Right kidney (tissue), 1 donor: ENCODE measurements around the gene TAS2R60.
"Not testable (repeated sequence)": the region's sequence is repeated elsewhere in the genome, so short reads cannot be mapped to it uniquely, and the experiment has no call there.

ENCODE experiments used
- DNase-seq: peaks from one replicate; pipeline ENCODE4 v3.0.0-alpha.2; 2016

TAS2R60 gene

DNA sequence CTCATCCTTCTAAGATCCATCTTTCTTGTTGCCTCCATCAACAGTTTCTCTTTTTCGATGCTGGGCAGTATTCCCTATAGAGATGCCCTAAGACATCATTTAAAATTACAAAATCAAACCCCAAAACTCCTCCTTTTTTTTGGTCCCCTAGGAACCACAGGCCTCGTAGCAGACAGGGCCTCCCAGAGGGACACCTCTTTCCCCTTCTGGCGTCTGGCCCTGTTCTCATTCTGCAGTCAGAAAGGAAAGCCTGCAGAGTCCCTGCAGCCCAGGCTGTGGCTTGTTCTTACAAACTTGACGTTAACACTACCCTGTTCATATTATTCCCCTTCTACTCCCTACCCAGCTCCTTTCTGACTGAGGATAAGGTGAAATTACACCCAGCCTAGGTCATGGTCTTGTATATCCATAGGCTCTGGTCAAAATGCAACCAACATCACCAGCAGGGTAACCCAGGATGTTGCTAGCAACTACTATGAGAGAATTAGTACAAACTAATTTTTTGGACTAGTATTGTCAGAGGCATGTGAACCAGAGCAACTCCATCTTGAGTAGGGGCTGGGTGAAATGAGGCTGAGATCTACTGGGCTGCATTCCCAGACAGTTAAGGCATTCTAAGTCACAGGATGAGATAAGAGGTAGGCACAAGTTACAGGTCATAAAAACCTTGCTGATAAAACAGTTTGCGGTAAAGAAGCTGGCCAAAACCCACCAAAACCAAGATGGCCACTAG, 31.1 kb upstream of the TAS2R60 start:
- DNase-seq: no peak

DNA sequence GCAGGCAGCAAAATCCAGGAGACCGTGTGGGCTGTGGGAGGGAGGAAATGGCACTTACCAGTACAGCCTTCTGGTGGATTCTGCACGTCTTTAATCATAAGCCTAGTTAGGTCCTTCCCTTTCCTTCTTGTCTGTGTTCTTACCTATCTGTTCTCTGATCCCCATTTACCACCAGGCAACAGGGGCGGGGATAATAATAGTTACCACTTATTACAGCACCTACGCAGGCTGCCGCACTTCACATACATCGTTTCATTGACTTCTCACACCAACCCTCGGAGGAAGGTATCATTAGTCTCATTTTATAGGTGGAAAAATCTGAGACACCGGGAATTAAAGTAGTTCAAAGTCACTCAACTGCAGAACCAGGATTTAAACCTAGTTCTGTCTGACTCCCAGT, 30.1 kb upstream of the TAS2R60 start:
- DNase-seq: no peak

DNA sequence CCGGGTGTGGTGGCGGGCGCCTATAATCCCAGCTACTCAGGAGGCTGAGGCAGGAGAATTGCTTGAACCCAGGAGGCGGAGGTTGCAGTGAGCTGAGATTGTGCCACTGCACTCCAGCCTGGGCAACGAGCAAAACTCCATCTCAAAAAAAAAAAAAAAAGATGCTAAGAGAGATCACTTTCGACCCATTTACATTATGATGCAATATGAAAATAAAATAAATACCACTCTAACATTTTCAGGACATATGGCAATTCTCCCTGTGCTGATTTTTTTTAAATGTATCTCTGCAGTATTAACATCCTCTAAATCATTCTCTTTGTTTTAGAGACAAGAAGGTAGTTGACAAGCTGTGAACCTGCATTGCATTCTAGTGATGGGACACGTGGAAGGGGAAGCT, 28.0 kb upstream of the TAS2R60 start:
- DNase-seq: not testable (repeated sequence)

DNA sequence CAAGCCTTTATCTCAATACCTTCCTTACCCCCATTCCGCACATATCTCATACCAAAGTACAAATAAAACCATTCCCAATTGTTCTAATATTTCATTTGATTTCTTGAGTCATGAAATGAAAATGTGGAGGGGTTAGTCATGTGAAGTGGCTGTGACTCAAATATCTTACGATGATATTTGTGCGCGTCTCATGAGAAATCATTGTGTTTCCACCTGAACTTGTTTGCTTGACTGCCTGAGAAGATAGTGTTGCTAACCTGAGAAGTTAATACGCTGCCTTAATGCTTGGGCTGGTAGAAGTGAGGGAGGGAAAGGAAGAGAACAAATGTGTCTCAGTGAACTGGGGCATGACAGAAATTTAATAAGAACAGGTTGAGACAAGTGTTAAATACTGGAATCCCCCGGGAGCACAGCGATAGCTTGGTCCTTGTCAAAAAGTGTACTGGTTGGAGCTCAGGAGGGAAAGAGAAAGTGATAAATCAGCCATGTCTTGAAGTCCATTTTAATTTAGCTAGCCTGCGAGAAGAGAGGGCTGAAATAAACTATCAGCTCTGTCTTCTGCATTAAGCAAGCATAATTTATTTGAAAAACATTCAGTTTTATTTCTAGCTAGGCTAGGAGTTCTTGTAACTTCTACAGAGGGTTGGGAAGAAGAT, 27.4 kb upstream of the TAS2R60 start:
- no peak for DNase-seq

DNA sequence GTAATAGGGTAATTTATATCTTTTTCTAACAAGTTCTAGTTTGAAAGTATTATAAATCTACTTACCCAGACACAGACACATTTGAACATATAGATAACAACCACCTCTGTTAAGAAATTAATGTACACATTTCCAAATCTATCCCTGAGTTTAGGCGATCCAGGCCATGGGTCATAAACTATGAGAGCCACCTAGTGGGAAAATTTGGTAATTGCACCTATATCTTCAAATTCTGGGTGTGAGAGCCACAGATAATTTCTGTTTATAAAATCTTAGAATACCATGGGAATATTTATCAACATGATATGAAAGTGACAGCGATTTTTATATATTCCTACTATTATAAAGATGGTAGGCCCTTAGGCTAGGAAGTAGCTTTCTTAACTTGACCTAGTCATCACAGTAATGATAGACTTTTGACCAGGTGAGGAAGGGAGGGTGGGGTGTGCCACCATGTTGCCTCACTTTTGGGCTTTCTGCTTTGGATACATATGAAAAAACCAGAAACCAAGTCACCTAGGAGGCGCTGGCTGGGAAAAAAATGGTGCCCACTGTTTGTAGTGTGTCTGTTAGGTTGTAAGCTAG, 26.6 kb upstream of the TAS2R60 start:
- no peak for DNase-seq

DNA sequence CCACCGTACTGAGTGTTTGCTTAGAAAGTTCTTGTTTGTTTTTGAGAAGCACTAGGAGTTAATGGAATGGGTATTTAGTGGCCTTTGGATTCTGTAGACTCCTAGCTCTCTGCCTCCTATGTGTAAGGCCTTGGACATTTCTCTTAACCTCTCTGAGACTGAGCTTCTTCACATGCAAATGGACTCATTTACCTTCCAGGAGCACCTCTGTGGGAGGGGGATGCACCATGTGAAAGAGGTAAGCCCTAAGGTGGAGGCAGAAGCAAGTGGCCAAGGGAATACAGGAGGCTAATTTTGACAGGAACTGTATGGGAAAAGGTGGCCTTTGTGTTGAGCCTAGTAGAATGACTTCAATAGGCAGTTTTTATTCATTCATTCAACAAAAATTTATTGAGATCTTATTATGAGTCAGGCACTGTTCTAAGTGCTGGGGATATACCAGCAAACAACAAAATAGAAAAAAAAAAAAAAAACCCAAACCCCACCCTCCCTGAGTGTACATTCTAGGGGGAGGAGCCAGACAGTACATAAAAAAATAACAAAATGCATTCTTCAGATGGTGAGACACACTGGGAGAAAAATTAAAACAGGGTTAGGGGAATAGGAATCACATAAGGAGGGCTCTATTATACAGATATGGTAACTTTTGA, 25.4 kb upstream of the TAS2R60 start:
- DNase-seq: no peak

DNA sequence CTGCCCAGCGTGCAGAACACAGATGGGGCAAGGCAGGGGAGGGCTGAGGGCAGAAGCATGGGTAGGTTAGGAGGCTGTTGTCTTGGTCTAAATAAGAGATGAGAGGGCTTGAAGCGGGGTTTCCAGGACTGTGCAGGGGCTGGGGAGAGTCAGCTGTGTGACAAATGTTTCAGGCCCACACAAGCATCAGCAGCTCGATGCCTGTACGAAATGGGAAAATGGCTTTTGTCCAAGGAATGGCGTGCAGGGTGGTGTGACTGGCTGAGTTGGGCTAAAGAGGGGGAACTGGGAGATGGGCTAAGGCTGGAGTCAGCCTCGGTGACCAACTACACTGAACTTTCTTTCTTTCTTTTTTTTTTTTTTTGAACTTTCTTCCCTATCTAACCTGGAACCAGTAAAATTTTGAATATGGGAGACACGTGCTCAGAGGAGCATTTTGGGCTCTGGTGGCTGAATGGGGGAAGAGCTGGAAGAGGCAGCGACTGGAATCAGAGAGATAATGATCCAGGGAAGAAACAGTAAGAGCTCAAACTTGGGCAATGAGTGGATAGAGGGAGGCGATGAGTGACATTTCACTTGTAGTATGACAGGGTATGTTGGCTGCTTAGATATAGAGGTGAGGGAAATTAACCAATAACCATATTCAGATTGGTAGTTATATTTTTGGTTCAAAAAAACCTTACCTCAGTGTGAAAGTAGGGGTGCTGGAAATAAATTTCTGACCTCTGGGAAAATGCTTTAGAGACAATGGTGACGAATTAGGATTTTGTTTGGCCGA, 24.4 kb upstream of the TAS2R60 start:
- DNase-seq: no peak

DNA sequence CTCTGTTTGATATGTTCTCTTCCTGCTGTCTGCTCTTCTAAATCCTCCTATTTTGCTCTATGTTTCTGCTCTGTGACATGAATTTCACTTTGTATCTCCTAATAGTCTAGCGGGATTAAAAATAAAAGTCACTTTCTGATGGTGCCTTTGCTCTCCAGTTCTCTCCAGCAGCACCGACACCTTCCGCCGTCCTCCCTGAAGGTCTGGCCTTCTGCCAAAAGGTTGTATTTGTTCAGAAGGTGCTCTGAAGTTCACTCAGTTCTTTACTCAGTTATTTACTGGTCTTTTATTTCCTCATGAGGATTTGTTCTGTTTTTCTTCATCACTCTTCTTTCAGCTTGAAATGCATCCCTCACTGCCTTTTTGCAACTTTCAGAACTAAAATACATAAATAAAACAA, 23.4 kb upstream of the TAS2R60 start:
- no peak for DNase-seq

DNA sequence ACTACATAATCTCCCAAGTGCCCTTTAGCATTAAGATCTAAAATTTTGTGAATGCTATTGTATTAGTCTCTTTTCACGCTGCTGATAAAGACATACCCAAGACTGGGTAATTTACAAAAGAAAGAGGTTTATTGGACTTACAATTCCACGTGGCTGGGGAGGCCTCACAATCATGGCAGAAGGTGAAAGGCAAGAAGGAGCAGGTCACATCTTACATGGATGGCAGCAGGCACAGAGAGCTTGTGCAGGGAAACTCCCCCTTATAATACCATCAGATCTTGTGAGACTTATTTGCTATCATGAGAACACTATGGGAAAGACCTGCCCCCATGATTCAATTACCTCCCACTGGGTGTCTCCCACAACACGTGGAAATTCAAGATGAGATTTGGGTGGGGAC, 22.6 kb upstream of the TAS2R60 start:
- DNase-seq: not testable (repeated sequence)

DNA sequence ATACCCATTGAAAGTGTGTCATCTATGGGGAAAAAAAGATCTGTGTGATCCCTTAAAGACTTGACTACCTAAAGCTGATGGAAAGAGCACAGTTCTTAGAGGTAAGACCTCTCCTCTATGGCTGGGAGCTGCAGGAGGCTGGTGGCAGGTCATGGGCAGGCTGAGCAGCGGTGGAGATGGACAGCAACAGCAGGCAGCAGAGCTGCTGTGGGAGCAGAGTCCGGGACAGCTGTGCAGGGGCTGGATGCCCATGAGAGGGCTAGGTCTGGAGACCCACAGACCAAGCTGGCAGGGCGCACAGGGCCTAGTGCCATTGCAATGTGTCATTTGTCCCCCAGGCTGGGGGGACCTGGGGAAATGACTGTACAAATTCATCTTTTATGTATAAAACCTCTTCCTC, 21.2 kb upstream of the TAS2R60 start:
- no peak for DNase-seq

DNA sequence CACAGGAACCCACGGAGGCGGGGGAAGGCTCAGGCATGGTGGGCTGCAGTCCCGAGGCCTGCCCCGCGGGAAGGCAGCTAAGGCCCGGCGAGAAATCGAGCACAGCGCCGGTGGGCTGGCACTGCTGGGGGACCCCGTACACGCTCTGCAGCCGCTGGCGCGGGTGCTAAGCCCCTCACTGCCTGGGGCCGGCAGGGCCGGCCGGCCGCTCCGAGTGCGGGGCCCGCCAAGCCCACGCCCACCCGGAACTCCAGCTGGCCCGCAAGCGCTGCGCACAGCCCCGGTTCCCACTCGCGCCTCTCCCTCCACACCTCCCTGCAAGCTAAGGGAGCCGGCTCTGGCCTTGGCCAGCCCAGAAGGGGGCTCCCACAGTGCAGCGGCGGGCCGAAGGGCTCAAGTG, 18.8 kb upstream of the TAS2R60 start:
- DNase-seq: not testable (repeated sequence)

DNA sequence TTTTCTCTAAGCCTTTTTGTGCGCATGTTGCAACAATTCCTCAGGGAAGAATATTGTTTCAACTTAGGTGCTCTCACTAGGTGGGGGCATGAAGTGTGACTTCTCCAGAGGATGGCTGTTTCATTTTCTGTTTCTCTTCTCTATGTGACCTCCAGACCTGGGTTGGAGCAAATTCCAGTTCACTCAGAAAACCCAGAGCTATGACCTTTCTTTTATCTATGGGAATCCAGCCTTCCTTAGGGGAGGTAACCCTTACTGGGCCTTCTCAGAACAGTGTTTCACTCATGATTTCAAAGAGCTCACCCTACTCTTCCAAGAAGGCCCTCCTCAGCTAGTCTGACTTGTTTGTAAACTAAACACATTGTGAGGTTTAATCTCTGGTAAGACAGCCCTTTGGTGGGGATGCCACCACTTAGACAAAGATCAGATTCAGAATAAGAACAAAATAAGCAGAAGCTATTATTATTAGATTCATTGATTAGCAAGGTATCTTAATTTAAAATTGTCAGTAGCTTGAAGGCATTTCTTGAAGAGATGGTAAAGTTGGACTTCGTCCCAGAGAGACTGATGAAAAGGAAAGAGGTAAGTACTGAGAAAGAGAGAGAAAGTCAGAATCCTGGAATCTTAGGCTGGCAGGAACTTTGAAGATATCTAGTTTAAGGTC, 16.6 kb upstream of the TAS2R60 start:
- DNase-seq: no peak

DNA sequence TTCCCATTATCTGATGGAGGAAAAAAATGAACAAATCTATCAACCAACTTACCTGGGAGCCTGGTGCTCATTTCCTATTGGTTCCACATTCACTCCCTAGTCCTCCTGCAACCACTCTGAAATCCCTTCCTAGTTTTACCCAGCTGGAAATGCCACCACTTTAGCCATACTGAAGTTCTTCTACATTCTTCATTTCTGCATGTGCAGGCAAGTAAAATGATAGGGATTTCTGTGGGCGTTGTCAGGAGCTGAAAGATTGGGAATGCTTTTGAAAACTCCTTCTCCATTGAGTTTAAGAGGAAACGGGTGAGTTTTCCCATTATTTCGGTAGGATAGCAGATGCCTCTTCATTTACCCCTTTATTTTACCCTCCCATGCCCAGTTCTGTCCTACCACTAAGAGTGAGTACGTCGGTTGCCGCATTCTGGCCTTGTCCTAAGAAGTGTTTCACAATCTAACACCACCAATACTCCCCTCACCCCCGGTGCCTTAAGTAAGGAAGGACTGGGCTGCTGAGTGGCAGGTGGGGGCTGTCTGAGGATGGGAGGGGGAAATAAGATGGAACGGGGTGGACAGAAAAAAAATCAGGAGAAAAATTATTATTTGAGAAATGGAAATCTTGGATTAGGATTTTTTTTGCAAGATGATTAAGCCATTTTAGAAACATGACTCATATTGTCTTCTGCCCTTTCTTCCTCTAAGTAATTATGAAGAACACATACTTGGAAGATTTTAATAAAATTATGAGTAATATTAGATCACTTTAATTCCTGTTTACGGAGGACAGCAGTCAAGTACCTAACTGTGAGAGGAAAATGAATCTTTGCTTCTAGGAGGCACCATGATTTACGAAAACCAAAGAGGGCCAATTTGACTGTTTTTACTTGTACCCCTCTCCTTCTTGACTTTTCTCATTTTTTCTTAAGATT, 13.2 kb upstream of the TAS2R60 start:
- DNase-seq: no peak

DNA sequence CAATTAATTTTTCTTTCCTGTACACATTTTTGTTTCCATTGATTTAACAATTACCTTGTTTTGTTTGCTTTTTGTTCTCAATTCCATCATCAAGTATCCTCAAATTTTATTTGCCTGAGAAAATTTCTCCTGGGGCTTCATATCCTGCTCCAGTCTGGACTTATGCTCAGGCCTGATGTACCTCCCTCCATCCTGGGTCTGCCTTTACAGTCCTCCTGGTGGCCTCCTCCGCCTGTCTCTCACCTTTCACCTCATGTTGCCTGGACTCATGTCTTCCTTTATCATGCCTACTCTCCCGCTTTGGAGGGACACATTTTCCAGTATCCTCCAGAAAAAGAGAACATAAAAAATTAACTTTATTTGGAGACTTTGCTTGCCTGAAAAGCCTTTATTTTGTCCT, 12.1 kb upstream of the TAS2R60 start:
- no peak for DNase-seq

DNA sequence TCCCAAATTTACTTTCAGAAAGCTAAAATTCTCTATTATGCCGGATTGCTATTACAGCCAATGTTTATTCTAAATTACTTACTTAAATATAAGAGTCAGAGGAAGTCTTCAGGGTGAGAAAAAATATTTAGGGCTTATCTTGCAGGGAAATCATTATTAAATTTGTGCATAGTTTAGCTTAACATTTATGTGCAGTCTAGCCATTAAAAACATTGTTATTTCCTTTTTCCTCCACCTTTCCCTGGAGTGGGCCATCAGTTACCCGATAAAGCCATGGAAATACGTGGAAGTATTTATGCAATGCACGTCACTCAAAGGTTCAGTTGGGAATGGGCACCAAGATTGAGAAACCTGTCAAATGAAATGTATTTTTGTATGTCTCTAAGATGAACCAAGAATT, 9.5 kb upstream of the TAS2R60 start:
- DNase-seq: no peak

DNA sequence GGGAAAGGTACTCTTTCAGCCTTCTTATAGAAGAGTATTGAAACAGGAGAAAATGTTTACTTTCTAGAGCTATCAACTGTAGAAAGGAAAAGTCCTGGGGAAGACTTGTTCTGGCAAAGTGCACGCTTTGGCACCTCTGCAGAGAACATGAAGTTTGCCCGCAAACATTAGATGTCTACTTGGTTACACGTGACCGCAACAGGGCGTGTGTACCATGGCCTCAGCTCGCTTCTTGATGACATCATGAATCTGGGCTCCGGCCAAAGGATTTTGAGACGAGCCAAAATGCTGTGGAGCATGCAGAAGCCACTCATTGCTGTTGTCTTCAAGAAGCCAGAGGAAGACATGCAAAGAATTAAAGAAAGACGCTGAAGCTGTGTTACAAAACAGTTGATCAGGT, 8.6 kb upstream of the TAS2R60 start:
- DNase-seq: no peak

DNA sequence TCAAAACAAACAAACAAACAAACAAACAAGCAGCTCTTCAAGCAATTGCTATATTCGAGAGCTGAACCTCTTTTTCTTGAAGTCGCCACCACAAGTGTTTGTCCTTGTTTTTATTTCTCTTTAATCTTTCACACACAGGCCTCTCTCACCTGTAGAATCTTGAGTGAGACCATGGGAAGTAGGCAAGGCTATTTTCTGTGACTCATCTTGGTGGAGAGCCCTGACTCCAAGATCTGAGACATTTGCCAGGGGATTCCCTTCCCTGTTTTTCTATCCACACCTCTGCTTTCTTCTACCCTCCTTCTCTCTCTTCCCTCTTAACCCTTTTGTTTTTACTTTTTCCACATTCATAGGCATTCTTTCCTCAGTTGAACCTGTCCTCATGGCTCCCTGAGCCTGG, 8.0 kb upstream of the TAS2R60 start:
- DNase-seq: no peak

DNA sequence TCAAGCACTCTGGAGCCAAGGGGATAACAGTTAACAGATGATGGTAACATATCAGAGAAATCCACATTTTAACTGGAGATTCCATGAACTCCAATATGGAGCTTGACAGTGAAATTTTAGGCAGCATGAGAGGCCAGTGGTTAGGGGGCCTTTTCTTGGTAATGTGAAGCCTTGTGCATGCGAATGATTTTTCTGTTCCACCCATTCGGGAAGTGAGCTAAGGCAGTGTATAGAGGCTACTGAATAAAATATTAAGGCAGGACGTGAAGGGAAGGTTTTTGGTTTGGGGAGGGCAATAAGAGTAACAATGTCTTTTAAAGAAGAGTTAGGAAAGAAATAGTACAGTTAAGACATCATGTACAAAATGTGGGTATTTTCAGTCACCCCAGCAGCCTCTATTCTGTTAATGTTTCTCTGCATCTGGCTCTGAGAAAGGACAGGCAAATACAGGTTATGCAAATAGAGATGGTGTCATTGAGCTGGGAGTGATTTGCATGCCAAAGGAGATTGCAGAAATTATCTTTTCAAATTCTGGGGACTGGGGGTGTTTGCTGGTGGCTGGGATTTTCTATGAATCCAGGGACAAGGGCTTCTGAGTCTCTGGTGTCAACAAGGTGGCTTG, 6.8 kb upstream of the TAS2R60 start:
- no peak for DNase-seq

DNA sequence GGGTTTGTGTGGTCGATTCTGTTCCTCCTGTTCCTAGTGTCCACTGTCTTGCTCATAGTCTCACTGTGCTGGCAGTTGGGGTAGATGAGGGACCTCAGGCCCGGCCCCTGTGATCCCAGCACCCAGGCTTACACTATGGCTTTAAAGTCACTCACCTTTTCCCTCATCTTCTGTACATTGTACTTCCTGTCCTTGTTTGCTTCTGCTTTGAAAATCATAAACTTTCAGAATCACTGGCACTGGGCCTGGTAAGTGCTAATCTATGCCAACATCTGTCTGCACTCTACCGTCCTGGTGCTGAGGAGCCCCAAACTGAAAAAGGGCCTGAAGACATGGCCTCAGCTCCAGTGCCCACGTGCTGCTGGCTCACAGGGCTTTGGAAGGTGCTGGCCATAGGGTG, 5.7 kb upstream of the TAS2R60 start:
- DNase-seq: no peak

DNA sequence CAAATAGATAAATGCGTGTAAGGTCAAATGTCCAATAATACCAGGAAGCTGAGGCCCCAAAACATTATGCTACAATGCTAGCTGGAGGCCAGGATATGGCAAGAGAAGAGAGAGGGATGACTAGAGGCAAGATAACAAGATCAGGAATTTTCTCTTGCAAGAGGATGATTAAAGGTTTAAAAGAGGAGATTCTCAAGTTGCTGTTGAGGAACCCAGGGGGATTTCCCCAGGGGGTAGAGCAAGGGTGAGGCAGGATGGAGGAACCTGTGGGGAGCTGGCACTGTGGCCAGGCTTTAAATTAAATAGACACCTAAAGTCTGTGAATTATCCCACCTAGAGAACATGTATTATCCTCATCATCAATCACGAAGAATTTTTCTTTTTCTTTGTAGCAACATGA, 3.4 kb upstream of the TAS2R60 start:
- no peak for DNase-seq
